NCI-H146 treated with DMSO at 0.1 percent for 48 hours (cell line): ENCODE data around the gene PDE9A.
"Not testable (repeated sequence)": the region's sequence is repeated elsewhere in the genome, so short reads cannot be mapped to it uniquely, and the experiment has no call there.

Experiments
- DNase-seq: peaks from one replicate; lab custom pipeline; 2025; ENCODE audit not compliant: unreplicated experiment; lab: John Stamatoyannopoulos, UW

PDE9A gene

GRCh38 chr21:42704861-42705260 lies 51.4 kb downstream of the PDE9A start:
- DNase-seq = no peak

GRCh38 chr21:42705346-42705745 lies 51.9 kb downstream of the PDE9A start:
- DNase-seq = no peak

GRCh38 chr21:42705746-42706374 lies 52.4 kb downstream of the PDE9A start:
- DNase-seq = no peak

GRCh38 chr21:42706765-42707164 lies 53.3 kb downstream of the PDE9A start:
- no peak for DNase-seq

- DNase-seq = no peak
Observed at GRCh38 chr21:42707207-42707830, 53.9 kb downstream of the PDE9A start.

GRCh38 chr21:42708107-42708506 lies 54.7 kb downstream of the PDE9A start:
- DNase-seq = no peak

- not testable (repeated sequence) for DNase-seq
Observed at GRCh38 chr21:42708916-42709315, 55.5 kb downstream of the PDE9A start.

GRCh38 chr21:42711667-42712066 lies 58.2 kb downstream of the PDE9A start:
- peak; percentile 52 for DNase-seq

GRCh38 chr21:42715427-42715826 lies 62.0 kb downstream of the PDE9A start:
- not testable (repeated sequence) for DNase-seq

GRCh38 chr21:42716074-42716473 lies 62.7 kb downstream of the PDE9A start:
- DNase-seq = no peak

- not testable (repeated sequence) for DNase-seq
Observed at GRCh38 chr21:42720484-42720883, 67.1 kb downstream of the PDE9A start.

GRCh38 chr21:42721341-42721824 lies 68.0 kb downstream of the PDE9A start:
- DNase-seq = no peak

GRCh38 chr21:42722153-42722552 lies 68.7 kb downstream of the PDE9A start:
- no peak for DNase-seq

- DNase-seq = no peak
Observed at GRCh38 chr21:42722808-42723473, 69.5 kb downstream of the PDE9A start.

GRCh38 chr21:42724226-42724920 lies 71.0 kb downstream of the PDE9A start:
- DNase-seq = no peak

GRCh38 chr21:42725416-42725930 lies 72.1 kb downstream of the PDE9A start:
- DNase-seq = no peak

- no peak for DNase-seq
Observed at GRCh38 chr21:42731264-42732032, 78.0 kb downstream of the PDE9A start.

- no peak for DNase-seq
Observed at GRCh38 chr21:42732033-42732410, 78.6 kb downstream of the PDE9A start.

GRCh38 chr21:42733037-42733627 lies 79.7 kb downstream of the PDE9A start:
- DNase-seq = no peak

GRCh38 chr21:42733874-42734273 lies 80.5 kb downstream of the PDE9A start:
- DNase-seq = no peak
